MM.1S (cell line): Measurements from ENCODE around the gene IQSEC1.

Source experiments
- DNase-seq: peaks from one replicate; pipeline ENCODE4 v3.0.0-alpha.2; 2015
- H2AFZ ChIP-seq: fragments of 300-600 bp; sonication (generic); 2 replicates; pipeline ENCODE4 v1.6.0; 2016; ENCODE audit warnings: antibody characterized with exemption, low read length
- H3F3A ChIP-seq: fragments of 300-600 bp; sonication (generic); 2 replicates; pipeline ENCODE4 v1.6.1; 2016; ENCODE audit warnings: mild to moderate bottlenecking, antibody characterized with exemption, low read length, moderate library complexity, mixed read lengths; ENCODE audit not compliant: insufficient read depth
- H3K27ac ChIP-seq: fragments of 300-600 bp; sonication (generic); 2 replicates; pipeline ENCODE4 v1.5.1; 2016; ENCODE audit warnings: mild to moderate bottlenecking, low read length
- H3K27me3 ChIP-seq: fragments of 300-600 bp; sonication (generic); replicated peaks from 2 replicates; pipeline ENCODE4 v1.6.0; 2016; ENCODE audit warnings: low read length; ENCODE audit not compliant: insufficient read depth
- H3K36me3 ChIP-seq: fragments of 300-600 bp; sonication (generic); replicated peaks from 2 replicates; pipeline ENCODE4 v1.6.1; 2016; ENCODE audit warnings: mild to moderate bottlenecking, low read length, mixed read lengths; ENCODE audit not compliant: insufficient read depth
- H3K4me1 ChIP-seq: fragments of 300-600 bp; sonication (generic); 2 replicates; pipeline ENCODE4 v1.6.1; 2016; ENCODE audit warnings: low read length, mixed read lengths
- H3K4me2 ChIP-seq: fragments of 300-600 bp; sonication (generic); 2 replicates; pipeline ENCODE4 v1.6.0; 2016; ENCODE audit warnings: low read depth, low read length
- H3K4me3 ChIP-seq: fragments of 300-600 bp; sonication (generic); 2 replicates; pipeline ENCODE4 v1.5.1; 2016; ENCODE audit warnings: low read length, mixed read lengths
- H3K79me2 ChIP-seq: fragments of 300-600 bp; sonication (generic); 2 replicates; pipeline ENCODE4 v1.6.1; 2016; ENCODE audit warnings: mixed run types, low read length, mixed read lengths
- H3K9ac ChIP-seq: fragments of 300-600 bp; sonication (generic); 2 replicates; pipeline ENCODE4 v1.6.1; 2016; ENCODE audit warnings: low read length, mixed read lengths
- H3K9me2 ChIP-seq: fragments of 300-600 bp; sonication (generic); replicated peaks from 2 replicates; pipeline ENCODE4 v1.6.1; 2016; ENCODE audit warnings: mild to moderate bottlenecking, low read length, mixed read lengths; ENCODE audit not compliant: insufficient read depth
- H3K9me3 ChIP-seq: fragments of 300-600 bp; sonication (generic); replicated peaks from 2 replicates; pipeline ENCODE4 v1.6.1; 2016; ENCODE audit warnings: mild to moderate bottlenecking, low read length, mixed read lengths; ENCODE audit not compliant: insufficient read depth
- H4K20me1 ChIP-seq: fragments of 300-600 bp; sonication (generic); 2 replicates; pipeline ENCODE4 v1.6.1; 2016; ENCODE audit warnings: mild to moderate bottlenecking, low read length, moderate library complexity, mixed read lengths; ENCODE audit not compliant: insufficient read depth
- EZH2 ChIP-seq: fragments of 300-600 bp; sonication (generic); optimal IDR thresholded peaks from 2 replicates; pipeline ENCODE3; 2017; ENCODE audit warnings: low read depth, mild to moderate bottlenecking, antibody characterized with exemption, low read length, mixed read lengths
- EZH2phosphoT487 ChIP-seq: fragments of 300-600 bp; sonication (generic); IDR thresholded peaks from 2 replicates; pipeline ENCODE4 v1.6.1; 2018; ENCODE audit warnings: antibody characterized with exemption, low read length
- TF ChIP-seq, protein P1 (sequence below): fragments of 300-600 bp; sonication (generic); IDR thresholded peaks from 2 replicates; pipeline ENCODE4 v1.5.1; 2016; ENCODE audit warnings: antibody characterized with exemption, low read length, mixed read lengths

Gene IQSEC1

GRCh38 chr3:12957824-12958792 is 115.1 kb downstream of the IQSEC1 start:
- Histone ChIP-seq H2AFZ (no peak overlapping the region), H3K79me2 (peaks cover 100% of the 10 kb centered on the region), H3F3A (no peaks in the 10 kb centered on the region), H3K9ac (no peak overlapping the region), H3K36me3 (no peaks in the 10 kb centered on the region), H3K9me3 (no peaks in the 10 kb centered on the region), H3K4me2 (no peak overlapping the region), H4K20me1 (peaks cover 23% of the 10 kb centered on the region; the same call in 1 of the 2 replicates), H3K27me3 (no peaks in the 10 kb centered on the region), H3K27ac (no peak overlapping the region), H3K9me2 (no peaks in the 10 kb centered on the region), H3K4me1 (no peaks in the 10 kb centered on the region), H3K4me3 (no peak overlapping the region)
- no peak for TF ChIP-seq EZH2phosphoT487
- TF ChIP-seq, protein P1, sequence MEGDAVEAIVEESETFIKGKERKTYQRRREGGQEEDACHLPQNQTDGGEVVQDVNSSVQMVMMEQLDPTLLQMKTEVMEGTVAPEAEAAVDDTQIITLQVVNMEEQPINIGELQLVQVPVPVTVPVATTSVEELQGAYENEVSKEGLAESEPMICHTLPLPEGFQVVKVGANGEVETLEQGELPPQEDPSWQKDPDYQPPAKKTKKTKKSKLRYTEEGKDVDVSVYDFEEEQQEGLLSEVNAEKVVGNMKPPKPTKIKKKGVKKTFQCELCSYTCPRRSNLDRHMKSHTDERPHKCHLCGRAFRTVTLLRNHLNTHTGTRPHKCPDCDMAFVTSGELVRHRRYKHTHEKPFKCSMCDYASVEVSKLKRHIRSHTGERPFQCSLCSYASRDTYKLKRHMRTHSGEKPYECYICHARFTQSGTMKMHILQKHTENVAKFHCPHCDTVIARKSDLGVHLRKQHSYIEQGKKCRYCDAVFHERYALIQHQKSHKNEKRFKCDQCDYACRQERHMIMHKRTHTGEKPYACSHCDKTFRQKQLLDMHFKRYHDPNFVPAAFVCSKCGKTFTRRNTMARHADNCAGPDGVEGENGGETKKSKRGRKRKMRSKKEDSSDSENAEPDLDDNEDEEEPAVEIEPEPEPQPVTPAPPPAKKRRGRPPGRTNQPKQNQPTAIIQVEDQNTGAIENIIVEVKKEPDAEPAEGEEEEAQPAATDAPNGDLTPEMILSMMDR: no peak
- no peak for TF ChIP-seq EZH2
- no peak for DNase-seq

- no peak overlapping the region for H3K27ac ChIP-seq
- DNase-seq: no peak
- TF ChIP-seq EZH2phosphoT487: no peak
- no peak for TF ChIP-seq EZH2
- TF ChIP-seq, protein P1: no peak
- peaks cover 100% of the 10 kb centered on the region for H3K79me2 ChIP-seq
- H3K9me2 ChIP-seq: no peaks in the 10 kb centered on the region
- H3K27me3 ChIP-seq: no peaks in the 10 kb centered on the region
- no peak overlapping the region for H3K4me2 ChIP-seq
- peaks cover 19% of the 10 kb centered on the region; the same call in 1 of the 2 replicates for H4K20me1 ChIP-seq
- H3K36me3 ChIP-seq: no peaks in the 10 kb centered on the region
- H3K9me3 ChIP-seq: no peaks in the 10 kb centered on the region
- no peaks in the 10 kb centered on the region for H3F3A ChIP-seq
- no peaks in the 10 kb centered on the region for H3K4me1 ChIP-seq
- H2AFZ ChIP-seq: no peak overlapping the region
- H3K4me3 ChIP-seq: no peak overlapping the region
- no peak overlapping the region for H3K9ac ChIP-seq
Observed at GRCh38 chr3:12957339-12957738, 115.9 kb downstream of the IQSEC1 start.

DNA sequence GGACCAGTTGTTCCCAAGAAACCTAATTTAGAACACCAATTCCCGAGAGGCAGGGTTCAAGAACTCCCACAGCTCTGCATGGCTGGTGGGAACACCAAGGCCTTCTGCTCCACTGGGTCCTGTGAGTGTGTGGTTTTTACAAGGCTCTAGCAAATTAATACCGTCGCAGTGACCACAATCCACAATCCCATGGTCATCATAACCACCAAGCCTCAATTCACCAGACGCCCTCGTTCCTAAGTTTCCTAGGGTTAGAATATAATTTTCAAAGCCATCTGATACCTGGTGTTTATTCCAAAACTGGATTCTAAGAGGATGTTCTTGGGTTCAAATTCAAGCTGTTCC is 116.9 kb downstream of the IQSEC1 start:
- Histone ChIP-seq H3K36me3 (no peaks in the 10 kb centered on the region), H3K79me2 (peaks cover 100% of the 10 kb centered on the region), H3K27me3 (no peaks in the 10 kb centered on the region), H3K27ac (no peak overlapping the region), H3K4me2 (no peak overlapping the region), H3F3A (no peaks in the 10 kb centered on the region), H3K9ac (no peak overlapping the region), H3K9me2 (no peaks in the 10 kb centered on the region), H3K4me1 (no peaks in the 10 kb centered on the region), H2AFZ (no peak overlapping the region), H3K4me3 (no peak overlapping the region), H3K9me3 (no peaks in the 10 kb centered on the region), H4K20me1 (0 out of 2 replicates have a peak, but pooled peaks cover 12% of the 10 kb centered on the region)
- no peak for TF ChIP-seq EZH2
- no peak for DNase-seq
